ENCODE measurements around the gene PNKD. TPM values are rescaled to one million over a fixed set of nuclear protein-coding genes. Genes with fewer than 3 reads are reported as not detected.

The PNKD gene
- total and polyA plus RNA-seq, 2 of the 8 experiments (the other 6 are each of a cell fraction or from before 2014, with no cell fraction given): 43.9 to 65.4 TPM

DNA sequence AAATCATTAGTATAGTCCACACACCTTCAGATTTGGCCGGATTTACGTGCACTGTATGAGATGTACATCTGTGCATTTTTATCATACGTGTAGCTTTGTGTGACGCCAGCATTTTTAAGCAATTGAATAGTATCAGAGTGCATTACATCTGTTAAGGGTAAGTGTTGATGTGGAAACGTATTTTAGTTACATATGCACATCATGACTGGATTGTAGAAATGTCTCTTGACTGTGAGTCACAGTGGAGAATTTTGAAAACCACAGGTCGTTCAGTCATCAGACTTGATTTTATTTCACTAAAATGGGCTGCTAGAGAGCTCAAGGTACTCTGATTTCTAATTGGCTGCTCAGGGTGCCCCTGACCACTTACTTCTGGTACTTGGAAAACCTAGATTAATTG, 14.9 kb upstream of the PNKD start:
- FAIRE-seq (no peak), DNase-seq (ENCODE audit: low read depth in 1 of 2, low spot score in 2 of 2) (no peak)
- Histone ChIP-seq H3K36me3 (ENCODE audit: control insufficient read depth in 2 of 4, insufficient read depth in 4 of 4, low read length in 3 of 4) (peaks cover 21 to 55% (median 43%) of the 10 kb centered on the region in 4 experiments), H3K23ac (ENCODE audit: insufficient read length) (no peak overlapping the region), H3K9me3 (ENCODE audit: insufficient read depth in 2 of 2, low read depth in 1 of 2, low read length in 1 of 2) (no peaks in the 10 kb centered on the region), H2BK5ac (ENCODE audit: low read depth, low read length) (no peak overlapping the region), H3K4me3 (ENCODE audit: extremely low read depth in 1 of 4, insufficient read depth in 2 of 4, low read depth in 3 of 4, low read length in 4 of 4) (no peak overlapping the region), H4K91ac (replicated peaks; ENCODE audit: insufficient read length, low read length) (no peak overlapping the region), H3K14ac (ENCODE audit: insufficient read length) (no peak overlapping the region), H4K8ac (ENCODE audit: extremely low read depth, insufficient read depth, low read length) (no peak overlapping the region), H3K4ac (replicated peaks; ENCODE audit: insufficient read length, low read depth, low read length) (no peak overlapping the region), H3K9ac (replicated peaks in 1 of 4; ENCODE audit: extremely low read depth in 1 of 4, low read depth in 3 of 4, low read length in 3 of 4) (no peak overlapping the region), H2AK5ac (ENCODE audit: low read depth, low read length) (no peak overlapping the region), H2BK120ac (replicated peaks; ENCODE audit: low read depth, low read length) (no peak overlapping the region), H3K79me1 (ENCODE audit: low read depth, low read length) (no peaks in the 10 kb centered on the region), H3K23me2 (ENCODE audit: low read depth, low read length) (no peaks in the 10 kb centered on the region), H3K79me2 (ENCODE audit: control insufficient read depth in 1 of 2, insufficient read depth in 2 of 2, low read length in 2 of 2) (no peaks in the 10 kb centered on the region), H3K18ac (ENCODE audit: extremely low read depth, low read length) (no peak overlapping the region), H2BK15ac (ENCODE audit: low read length) (no peak overlapping the region), H3K27ac (ENCODE audit: low read depth, low read length) (no peak overlapping the region), H3K27me3 (replicated peaks in 1 of 4; ENCODE audit: control insufficient read depth in 3 of 4, extremely low read depth in 1 of 4, insufficient read depth in 3 of 4, low read length in 3 of 4) (no peaks in the 10 kb centered on the region), H3K56ac (replicated peaks; ENCODE audit: insufficient read length, low read depth, low read length) (no peak overlapping the region), H4K5ac (ENCODE audit: insufficient read length, low read depth, low read length) (no peak overlapping the region), H2BK12ac (ENCODE audit: low read depth, low read length) (no peak overlapping the region), H4K20me1 (replicated peaks in 1 of 2; ENCODE audit: control insufficient read depth in 1 of 2, insufficient read depth in 2 of 2, low read length in 2 of 2) (peaks cover 0 to 2% of the 10 kb centered on the region in 2 experiments), H3K4me2 (ENCODE audit: insufficient read depth in 1 of 2, low read depth in 2 of 2, low read length in 2 of 2) (no peak overlapping the region), H2AFZ (ENCODE audit: low read length) (no peak overlapping the region), H2BK20ac (ENCODE audit: low read length) (no peak overlapping the region), H3K4me1 (replicated peaks in 1 of 4; ENCODE audit: control insufficient read depth in 3 of 4, insufficient read depth in 4 of 4, low read length in 3 of 4) (peaks cover 2 to 11% (median 5%) of the 10 kb centered on the region in 4 experiments)
- POLR2A ChIA-PET (ENCODE audit: partially characterized antibody): interaction anchor here (0.9 to 2.9 kb wide), 7 partner anchors 8 to 207 kb away, joined by 3 to 8 read pairs (median 3); partner anchors contain the start of genes AAMP and PNKD
- CTCF ChIA-PET (ENCODE audit: partially characterized antibody): interaction anchor here (0.7 to 2.0 kb wide), 4 partner anchors 46 to 131 kb away, joined by 3 to 7 read pairs (median 3); no protein-coding TSS in a partner anchor
- WGBS, 2 experiments (ENCODE audit: extremely low coverage in 1 of 2, insufficient coverage in 1 of 2, insufficient read length in 1 of 2, insufficient replicate concordance in 2 of 2, low coverage in 1 of 2, low lambda C conversion rate in 2 of 2, missing lambda C conversion rate in 1 of 2): 75% methylated on average over 6 of the region's 6 CpGs; no CpG with 5 or more reads in 1 of the 2 experiments
- TF ChIP-seq MAFK (IDR thresholded peaks at IDR 0.05; ENCODE audit: low read depth, low read length): no peak
- TF ChIP-seq RAD21 (IDR thresholded peaks at IDR 0.05 in 1 of 2, conservative IDR thresholded peaks at IDR 0.05 in 1 of 2; ENCODE audit: low read depth in 2 of 2, low read length in 2 of 2): no peak
- no peak for TF ChIP-seq CBX8 (IDR thresholded peaks at IDR 0.05; ENCODE audit: borderline replicate concordance, low read depth, low read length)
- TF ChIP-seq CREB1 (IDR thresholded peaks at IDR 0.05): no peak
- TF ChIP-seq SIN3A (conservative IDR thresholded peaks at IDR 0.05 in 1 of 2, IDR thresholded peaks at IDR 0.05 in 1 of 2; ENCODE audit: low read depth in 1 of 2, low read length in 2 of 2): no peak
- TF ChIP-seq EP300 (IDR thresholded peaks at IDR 0.05; ENCODE audit: borderline replicate concordance in 1 of 2, low read depth in 2 of 2, low read length in 2 of 2): no peak
- TF ChIP-seq RBBP5 (IDR thresholded peaks at IDR 0.05; ENCODE audit: borderline replicate concordance, low read depth, low read length): no peak
- TF ChIP-seq TBP (IDR thresholded peaks at IDR 0.05; ENCODE audit: low read depth, low read length): no peak
- TF ChIP-seq BACH1 (IDR thresholded peaks at IDR 0.05; ENCODE audit: low read length): no peak
- TF ChIP-seq SAP30 (IDR thresholded peaks at IDR 0.05; ENCODE audit: insufficient read depth, insufficient replicate concordance, low read length): no peak
- TF ChIP-seq TAF7 (optimal IDR thresholded peaks at IDR 0.05; ENCODE audit: borderline replicate concordance, low read depth, low read length): no peak
- TF ChIP-seq TEAD4 (IDR thresholded peaks at IDR 0.05; ENCODE audit: low read depth, low read length): no peak
